ENCODE data around the gene UAP1.

UAP1 gene

GRCh38 chr1:162616848-162617247 lies 55.3 kb downstream of the UAP1 start:
- DNase-seq (ENCODE audit: low read depth) = no peak

- DNase-seq (ENCODE audit: low read depth) = no peak
Measured at GRCh38 chr1:162617513-162617912, 56.0 kb downstream of the UAP1 start.

- DNase-seq (ENCODE audit: low read depth) = peak; percentile 46
Measured at GRCh38 chr1:162619076-162619475, 57.6 kb downstream of the UAP1 start.

- DNase-seq (ENCODE audit: low read depth) = no peak
Measured at GRCh38 chr1:162621256-162621655, 59.7 kb downstream of the UAP1 start.

GRCh38 chr1:162625679-162626078 lies 64.2 kb downstream of the UAP1 start:
- no peak for DNase-seq (ENCODE audit: low read depth)

- peak; percentile 39 for DNase-seq (ENCODE audit: low read depth)
Measured at GRCh38 chr1:162626094-162626493, 64.6 kb downstream of the UAP1 start.

GRCh38 chr1:162626761-162627160 lies 65.2 kb downstream of the UAP1 start:
- DNase-seq (ENCODE audit: low read depth) = no peak

- DNase-seq (ENCODE audit: low read depth) = no peak
Measured at GRCh38 chr1:162627662-162628296, 66.3 kb downstream of the UAP1 start.

GRCh38 chr1:162629077-162629627 lies 67.6 kb downstream of the UAP1 start:
- no peak for DNase-seq (ENCODE audit: low read depth)

GRCh38 chr1:162629651-162630050 lies 68.1 kb downstream of the UAP1 start:
- peak; percentile 83 for DNase-seq (ENCODE audit: low read depth)

- DNase-seq (ENCODE audit: low read depth) = peak; percentile 68
Measured at GRCh38 chr1:162631546-162632191, 70.1 kb downstream of the UAP1 start.

GRCh38 chr1:162632217-162632666 lies 70.7 kb downstream of the UAP1 start, which contains the start of gene DDR2:
TSS of gene DDR2 (plus strand) at chr1:162632464. CDS start at chr1:162719064, 86,600 bp downstream.
- DNase-seq (ENCODE audit: low read depth) = peak; percentile 98

GRCh38 chr1:162632698-162633080 lies 71.2 kb downstream of the UAP1 start:
- DNase-seq (ENCODE audit: low read depth) = peak; percentile 31

GRCh38 chr1:162633081-162633762 lies 71.7 kb downstream of the UAP1 start:
- peak; percentile 66 for DNase-seq (ENCODE audit: low read depth)

- no peak for DNase-seq (ENCODE audit: low read depth)
Measured at GRCh38 chr1:162635418-162635817, 73.9 kb downstream of the UAP1 start.

GRCh38 chr1:162639718-162640117 lies 78.2 kb downstream of the UAP1 start:
- DNase-seq (ENCODE audit: low read depth) = no peak

- no peak for DNase-seq (ENCODE audit: low read depth)
Measured at GRCh38 chr1:162641114-162641513, 79.6 kb downstream of the UAP1 start.

GRCh38 chr1:162644986-162645314 lies 83.4 kb downstream of the UAP1 start:
- DNase-seq (ENCODE audit: low read depth) = no peak

- DNase-seq (ENCODE audit: low read depth) = no peak
Measured at GRCh38 chr1:162645666-162646065, 84.1 kb downstream of the UAP1 start.

GRCh38 chr1:162649583-162649982 lies 88.1 kb downstream of the UAP1 start:
- DNase-seq (ENCODE audit: low read depth) = no peak
